Measurements from ENCODE around the gene CTCFL.

GRCh38 chr20:57543754-57544153, 18.8 kb upstream of the CTCFL start:
- TF ChIP-seq EGR1 (IDR thresholded peaks at IDR 0.05) (no peak), CREB1 (IDR thresholded peaks at IDR 0.05; ENCODE audit: low read depth) (no peak), MAX (IDR thresholded peaks at IDR 0.05) (no peak), EP300 (IDR thresholded peaks at IDR 0.05; ENCODE audit: borderline replicate concordance) (no peak), TCF12 (IDR thresholded peaks at IDR 0.05; ENCODE audit: low read depth) (no peak), USF1 (IDR thresholded peaks at IDR 0.05) (no peak), RAD21 (IDR thresholded peaks at IDR 0.05; ENCODE audit: low read depth) (no peak), REST (IDR thresholded peaks at IDR 0.05; ENCODE audit: low read depth) (no peak), CEBPB (IDR thresholded peaks at IDR 0.05) (no peak), TAF1 (IDR thresholded peaks at IDR 0.05; ENCODE audit: low read depth) (no peak)
